Measurements from ENCODE around the gene FBLN2. TPM values are rescaled to one million over a fixed set of nuclear protein-coding genes. Genes with fewer than 3 reads are reported as not detected.

The FBLN2 gene
- total RNA-seq, 1 donor from 2014 or later: 0.91 TPM

GRCh38 chr3:13564751-13565560 lies 16.0 kb downstream of the FBLN2 start:
- no peak for DNase-seq (ENCODE audit: low read depth)

GRCh38 chr3:13565581-13566452 lies 16.9 kb downstream of the FBLN2 start:
- DNase-seq (ENCODE audit: low read depth): no peak

DNA sequence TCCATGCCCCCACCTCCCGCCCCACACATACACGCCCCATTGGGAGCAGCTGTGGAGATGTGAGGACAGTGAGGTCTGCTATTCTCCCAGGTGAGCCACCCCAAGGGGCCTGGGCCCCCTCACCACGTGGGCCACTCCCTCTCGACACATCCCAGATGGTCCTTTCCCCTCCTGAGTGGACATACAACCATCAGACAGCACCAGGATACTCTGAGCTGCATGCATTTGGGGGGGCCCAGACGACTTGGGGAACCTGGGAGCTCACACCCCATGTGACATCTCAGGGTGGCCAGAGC lies 17.5 kb downstream of the FBLN2 start:
- DNase-seq (ENCODE audit: low read depth): no peak

DNA sequence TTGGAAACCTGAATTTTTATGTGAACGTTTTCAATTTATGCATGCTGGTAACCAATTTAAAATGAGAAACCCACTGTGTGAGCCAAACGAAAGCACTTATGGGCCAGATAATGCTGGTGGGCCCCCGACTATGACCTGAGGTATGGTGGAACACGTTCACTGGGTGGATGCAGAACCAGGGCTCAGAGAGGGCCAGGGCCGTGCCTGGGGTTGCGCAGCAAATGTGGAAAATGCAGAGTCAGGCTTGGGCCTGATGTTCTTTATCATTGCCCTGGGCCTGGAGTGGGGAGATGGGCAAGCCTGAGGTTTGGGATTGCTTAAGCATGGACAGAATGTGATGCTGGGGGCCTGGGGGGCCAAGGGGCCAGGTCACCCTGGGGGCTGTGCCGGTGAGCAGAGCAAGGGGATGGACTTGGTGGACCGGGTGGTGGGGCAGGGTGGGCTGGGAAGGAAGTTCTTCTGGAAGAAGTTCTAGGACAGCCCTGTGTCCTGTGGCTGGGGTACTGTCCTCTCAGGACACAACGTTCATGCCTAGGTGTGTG lies 17.9 kb downstream of the FBLN2 start:
- DNase-seq (ENCODE audit: low read depth): no peak

- DNase-seq (ENCODE audit: low read depth): no peak
Observed at GRCh38 chr3:13567684-13568514, 19.0 kb downstream of the FBLN2 start.

- DNase-seq (ENCODE audit: low read depth): no peak
Observed at GRCh38 chr3:13568515-13569028, 19.6 kb downstream of the FBLN2 start.

- no peak for DNase-seq (ENCODE audit: low read depth)
Observed at GRCh38 chr3:13569201-13569600, 20.3 kb downstream of the FBLN2 start.

- no peak for DNase-seq (ENCODE audit: low read depth)
Observed at GRCh38 chr3:13569641-13570390, 20.9 kb downstream of the FBLN2 start.

DNA sequence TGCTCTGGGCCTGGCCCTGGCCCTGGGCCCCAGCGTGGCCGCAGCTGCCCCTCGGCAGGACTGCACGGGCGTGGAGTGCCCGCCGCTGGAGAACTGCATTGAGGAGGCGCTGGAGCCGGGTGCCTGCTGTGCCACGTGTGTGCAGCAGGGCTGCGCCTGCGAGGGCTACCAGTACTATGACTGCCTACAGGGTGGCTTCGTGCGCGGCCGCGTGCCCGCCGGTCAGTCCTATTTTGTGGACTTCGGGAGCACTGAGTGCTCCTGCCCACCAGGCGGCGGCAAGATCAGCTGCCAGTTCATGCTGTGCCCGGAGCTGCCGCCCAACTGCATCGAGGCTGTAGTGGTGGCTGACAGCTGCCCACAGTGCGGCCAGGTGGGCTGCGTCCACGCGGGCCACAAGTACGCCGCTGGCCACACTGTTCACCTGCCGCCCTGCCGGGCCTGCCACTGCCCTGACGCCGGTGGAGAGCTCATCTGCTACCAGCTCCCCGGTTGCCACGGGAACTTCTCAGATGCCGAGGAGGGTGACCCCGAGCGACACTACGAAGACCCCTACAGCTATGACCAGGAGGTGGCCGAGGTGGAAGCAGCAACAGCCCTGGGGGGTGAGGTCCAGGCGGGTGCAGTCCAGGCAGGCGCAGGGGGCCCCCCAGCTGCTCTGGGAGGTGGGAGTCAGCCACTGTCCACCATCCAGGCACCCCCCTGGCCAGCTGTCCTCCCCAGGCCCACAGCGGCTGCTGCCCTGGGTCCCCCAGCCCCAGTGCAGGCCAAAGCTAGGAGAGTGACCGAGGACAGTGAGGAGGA lies 21.7 kb downstream of the FBLN2 start:
- no peak for DNase-seq (ENCODE audit: low read depth)

- DNase-seq (ENCODE audit: low read depth): no peak
Observed at GRCh38 chr3:13571264-13571663, 22.3 kb downstream of the FBLN2 start.

- no peak for DNase-seq (ENCODE audit: low read depth)
Observed at GRCh38 chr3:13571831-13572750, 23.2 kb downstream of the FBLN2 start.

DNA sequence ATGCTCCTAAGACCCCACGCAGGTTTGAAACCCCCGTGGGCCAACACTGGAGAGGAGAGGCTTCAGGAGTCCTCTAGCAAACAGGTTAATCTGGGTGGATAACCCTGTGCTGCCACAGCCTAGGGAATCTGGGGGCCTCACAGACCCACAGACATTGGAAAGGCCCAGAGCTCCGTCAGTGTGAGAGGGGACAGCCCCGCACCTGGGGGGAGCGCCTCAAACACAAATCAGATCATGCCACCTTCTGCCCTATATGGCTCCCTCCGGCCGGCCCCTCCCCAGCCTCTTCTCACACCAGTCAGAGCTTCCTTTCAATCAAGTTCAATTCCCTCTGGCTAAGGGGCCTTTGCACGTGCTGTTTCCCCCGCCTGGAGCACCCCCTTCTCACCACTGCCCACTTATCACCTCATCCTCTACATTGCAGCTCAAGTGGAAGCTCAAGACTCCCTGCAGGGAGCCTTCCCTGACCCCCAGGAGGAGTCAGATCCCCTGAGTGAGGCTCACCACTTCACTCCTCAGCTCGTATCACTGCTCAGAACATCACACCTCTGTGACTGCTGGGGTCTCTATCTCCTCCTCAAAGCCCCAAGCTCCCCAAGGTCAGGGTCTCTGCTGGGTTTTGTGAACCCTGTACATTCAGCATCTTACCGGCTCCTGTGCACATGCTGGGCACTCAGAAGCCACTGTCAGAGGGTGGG lies 24.1 kb downstream of the FBLN2 start:
- DNase-seq (ENCODE audit: low read depth): no peak

DNA sequence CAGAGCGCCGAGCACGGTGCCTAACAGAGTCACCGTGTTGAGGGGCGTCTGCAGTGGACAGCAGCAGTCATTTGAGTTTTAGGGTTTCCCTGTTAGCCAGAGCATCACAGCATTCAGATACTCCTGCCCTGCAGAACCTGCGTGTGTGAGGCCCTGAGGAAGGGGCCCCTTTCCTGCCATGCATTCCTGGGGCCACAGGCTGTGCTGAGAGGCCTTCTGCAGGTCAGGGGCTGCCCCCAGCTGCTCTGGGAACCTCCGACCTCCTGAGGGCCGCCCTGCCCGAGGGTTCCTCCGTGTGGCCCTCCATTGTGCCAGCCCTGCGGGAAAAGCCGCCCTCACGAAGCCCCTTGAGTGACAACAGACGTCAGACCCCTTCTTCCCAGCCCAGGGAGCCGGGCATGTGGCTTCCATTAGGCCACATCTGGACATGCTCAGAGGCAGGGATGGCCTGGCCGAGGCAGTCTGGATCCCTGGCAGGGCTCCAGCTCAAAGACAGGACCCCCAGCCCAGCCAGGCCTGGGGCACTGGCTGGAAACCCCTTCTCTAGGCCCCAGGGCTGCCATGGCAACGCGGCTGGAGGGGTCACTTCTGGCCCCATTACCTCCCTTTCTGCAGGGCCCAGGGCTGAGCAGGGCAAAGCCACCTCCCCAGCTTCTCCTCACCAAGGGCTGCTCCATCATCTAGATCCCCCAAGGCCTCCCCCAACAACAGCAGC lies 25.3 kb downstream of the FBLN2 start:
- DNase-seq (ENCODE audit: low read depth): no peak

GRCh38 chr3:13574798-13575451 lies 26.0 kb downstream of the FBLN2 start:
- no peak for DNase-seq (ENCODE audit: low read depth)

DNA sequence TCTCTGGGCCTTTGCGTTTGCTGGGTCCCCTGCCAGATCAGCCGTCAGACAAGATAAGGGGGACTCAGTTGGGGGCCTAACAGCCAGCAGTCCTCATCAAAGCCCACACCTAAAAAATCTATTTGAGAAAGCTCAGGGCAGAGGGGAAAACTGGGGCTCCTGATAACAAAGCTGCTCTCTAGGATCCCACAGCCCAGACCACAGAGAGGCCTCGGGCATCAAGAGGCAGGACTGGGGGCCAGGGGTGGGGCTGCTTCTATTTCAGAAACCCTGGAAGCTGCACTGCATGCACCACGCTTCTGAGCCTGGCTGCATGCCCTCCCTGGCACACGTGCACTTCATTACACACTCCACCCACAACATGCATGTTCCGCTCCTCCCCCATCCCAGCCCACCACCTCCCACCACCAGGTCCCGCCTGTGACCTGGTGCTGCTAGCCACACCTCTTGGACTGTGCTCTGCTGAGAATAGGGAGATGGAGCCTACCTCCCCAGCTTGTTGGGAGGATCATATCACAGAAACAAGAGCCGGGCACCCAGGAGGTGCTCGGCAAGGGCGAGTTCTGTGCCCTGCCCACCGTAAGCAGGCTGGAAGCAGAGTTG lies 26.6 kb downstream of the FBLN2 start:
- no peak for DNase-seq (ENCODE audit: low read depth)
